Tibial nerve (tissue), 4 donors: ENCODE data around the gene ZSWIM6. TPM values are rescaled to one million over a fixed set of nuclear protein-coding genes. Genes with fewer than 3 reads are reported as not detected.

Experiments
- DNase-seq, 2 donors: peaks; one replicate each; pipeline ENCODE4 v3.0.0-alpha.2; 2019; ENCODE audit warnings: low spot score in 2 of 2
- H3K27ac ChIP-seq, 4 donors: fragments of 200-600 bp; sonication (generic) in 3 of 4; one replicate each; pipeline ENCODE4 v1.5.1; 2017 to 2019; ENCODE audit warnings: mild to moderate bottlenecking in 1 of 4
- H3K27me3 ChIP-seq, 2 donors: fragments of 200-600 bp; sonication (generic) in 1 of 2; one replicate each; pipeline versions ENCODE4 v1.5.1 to v1.6.0; 2017 to 2019
- H3K36me3 ChIP-seq, 3 donors: fragments of 200-600 bp; sonication (generic); one replicate each; pipeline ENCODE4 v1.5.1; 2018 to 2019
- H3K4me1 ChIP-seq, 4 donors: fragments of 200-600 bp; sonication (generic) in 3 of 4; one replicate each; pipeline ENCODE4 v1.5.1; 2017 to 2019
- H3K4me3 ChIP-seq, 4 donors: fragments of 200-600 bp; sonication (generic) in 3 of 4; one replicate each; pipeline ENCODE4 v1.5.1; 2017 to 2019; ENCODE audit warnings: mild to moderate bottlenecking in 1 of 4, moderate library complexity in 1 of 4
- H3K9me3 ChIP-seq, 4 donors: fragments of 200-600 bp; sonication (generic) in 3 of 4; one replicate each; pipeline ENCODE4 v1.5.1; 2017 to 2019
- EP300 ChIP-seq, 2 donors: sonication (generic); formaldehyde crosslinking; IDR thresholded peaks; one replicate each; pipeline ENCODE4 v1.6.1; 2017; ENCODE audit warnings: antibody characterized with exemption in 2 of 2, mild to moderate bottlenecking in 1 of 2
- POLR2A ChIP-seq, 2 donors: fragments of 450-650 bp; IDR thresholded peaks; one replicate each; pipeline ENCODE4 v1.6.1; 2017; ENCODE audit warnings: antibody characterized with exemption in 2 of 2, mild to moderate bottlenecking in 2 of 2, moderate library complexity in 2 of 2
- WGBS, 2 donors: methylation state at CpG; one replicate each; pipeline ENCODE4 v1.1.5; 2018; 5-methylcytosine and 5-hydroxymethylcytosine counted together
- total RNA-seq, 4 donors: library from RNA; depleted of rRNA; stranded (reverse); fragments of >200 nt; gene quantifications; one replicate each; pipeline ENCODE4 v1.1.0, GENCODE V29; 2016
- TF ChIP-seq, protein P1 (sequence below), 5 experiments: fragments of 200-600 bp in 3 of 5; fragments of 450-650 bp in 2 of 5; sonication (generic) in 3 of 5; IDR thresholded peaks; one replicate each; pipeline ENCODE4 v1.5.1; 2016 to 2019; ENCODE audit warnings: antibody characterized with exemption in 5 of 5, mild to moderate bottlenecking in 3 of 5, moderate library complexity in 2 of 5

ZSWIM6 gene
- total RNA-seq, 4 donors from 2014 or later: 10.6 to 15.5 (median 13.7) TPM

DNA sequence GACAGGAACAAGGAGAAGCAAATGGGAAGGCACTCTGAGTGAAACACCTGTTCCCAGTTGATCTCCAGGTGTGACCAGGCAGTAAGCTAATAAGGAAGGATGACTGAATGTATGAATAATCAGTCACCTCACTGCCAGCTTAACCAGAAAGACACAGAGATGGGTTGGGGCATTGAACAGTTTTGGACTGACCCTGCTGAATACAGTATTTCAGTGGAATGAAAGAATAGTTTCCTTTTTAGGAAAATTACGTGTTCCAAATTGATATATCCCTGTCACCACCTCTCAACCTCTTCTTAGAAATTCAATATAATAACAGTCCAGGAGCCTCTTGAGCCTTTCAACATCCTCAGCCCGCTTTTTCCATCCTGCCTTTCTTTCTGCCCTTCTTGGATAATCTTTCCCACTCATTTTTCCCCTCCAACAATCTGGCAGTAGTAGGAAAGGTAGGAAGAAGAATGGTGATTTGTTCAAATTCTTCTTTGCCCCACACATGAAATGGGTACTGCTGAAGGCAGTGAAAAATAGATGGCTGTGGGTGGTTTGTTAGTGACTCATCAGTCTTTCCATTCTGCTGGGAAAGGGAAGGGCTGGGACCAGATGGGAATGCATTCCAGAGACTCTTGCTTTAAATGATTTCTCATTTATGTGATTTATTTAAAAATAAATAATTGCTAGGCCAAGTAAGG is 117.9 kb downstream of the ZSWIM6 start:
- TF ChIP-seq, protein P1, sequence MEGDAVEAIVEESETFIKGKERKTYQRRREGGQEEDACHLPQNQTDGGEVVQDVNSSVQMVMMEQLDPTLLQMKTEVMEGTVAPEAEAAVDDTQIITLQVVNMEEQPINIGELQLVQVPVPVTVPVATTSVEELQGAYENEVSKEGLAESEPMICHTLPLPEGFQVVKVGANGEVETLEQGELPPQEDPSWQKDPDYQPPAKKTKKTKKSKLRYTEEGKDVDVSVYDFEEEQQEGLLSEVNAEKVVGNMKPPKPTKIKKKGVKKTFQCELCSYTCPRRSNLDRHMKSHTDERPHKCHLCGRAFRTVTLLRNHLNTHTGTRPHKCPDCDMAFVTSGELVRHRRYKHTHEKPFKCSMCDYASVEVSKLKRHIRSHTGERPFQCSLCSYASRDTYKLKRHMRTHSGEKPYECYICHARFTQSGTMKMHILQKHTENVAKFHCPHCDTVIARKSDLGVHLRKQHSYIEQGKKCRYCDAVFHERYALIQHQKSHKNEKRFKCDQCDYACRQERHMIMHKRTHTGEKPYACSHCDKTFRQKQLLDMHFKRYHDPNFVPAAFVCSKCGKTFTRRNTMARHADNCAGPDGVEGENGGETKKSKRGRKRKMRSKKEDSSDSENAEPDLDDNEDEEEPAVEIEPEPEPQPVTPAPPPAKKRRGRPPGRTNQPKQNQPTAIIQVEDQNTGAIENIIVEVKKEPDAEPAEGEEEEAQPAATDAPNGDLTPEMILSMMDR (IDR thresholded peaks at IDR 0.05): no peak
- peak in 1 of 2 donors; percentile 73 for TF ChIP-seq EP300 (IDR thresholded peaks at IDR 0.05)
- peak overlapping the region; percentile 42 to 80 (median 68) for H3K27ac ChIP-seq
- H3K9me3 ChIP-seq: peaks cover 0 to 10% (median 2%) of the 10 kb centered on the region in 4 donors
- WGBS, 2 donors: 47 to 54% methylated on average over 2 of the region's 2 CpGs
- H3K4me1 ChIP-seq: peaks cover 0 to 63% (median 18%) of the 10 kb centered on the region in 4 donors
- H3K36me3 ChIP-seq: no peaks in the 10 kb centered on the region
- H3K4me3 ChIP-seq: no peak overlapping the region
- no peaks in the 10 kb centered on the region for H3K27me3 ChIP-seq
- DNase-seq: peak in 1 of 2 donors; percentile 43

DNA sequence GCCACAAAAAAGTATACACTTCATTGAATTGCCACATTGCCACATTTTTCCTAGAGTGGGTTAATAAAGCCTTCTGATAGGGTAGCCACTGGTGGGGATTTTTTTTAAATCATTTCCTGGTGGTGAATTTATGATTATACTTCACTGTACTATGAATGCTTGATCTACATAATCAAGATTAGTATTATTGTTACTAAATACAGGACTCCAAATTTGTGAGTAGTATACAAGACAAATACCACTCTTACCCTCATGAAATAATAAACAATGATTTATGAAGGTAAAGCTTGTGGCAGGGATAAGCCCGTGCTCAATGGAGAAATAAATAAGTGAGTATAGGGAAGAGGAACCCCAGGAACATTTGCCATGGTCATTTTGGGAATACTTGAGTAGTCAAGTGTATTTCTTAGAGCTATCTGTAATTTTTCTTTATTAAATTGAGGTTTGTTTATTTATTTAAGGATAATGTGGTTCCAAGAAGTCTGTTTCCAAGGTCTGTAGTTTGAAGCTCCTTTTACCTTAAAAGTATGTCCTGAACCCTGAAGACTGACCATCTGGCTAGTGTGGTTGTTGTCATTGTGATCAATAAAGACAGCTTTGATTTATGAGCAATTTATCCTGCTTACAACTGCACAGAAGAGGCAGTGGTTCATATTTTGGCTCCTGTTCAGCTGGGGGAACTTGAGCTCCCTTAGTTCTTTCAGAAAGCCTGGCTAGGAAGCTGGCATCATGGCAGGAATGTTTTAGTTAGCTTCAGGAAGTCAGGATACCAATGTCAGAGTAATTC is 118.6 kb downstream of the ZSWIM6 start:
- no peaks in the 10 kb centered on the region for H3K36me3 ChIP-seq
- TF ChIP-seq EP300 (IDR thresholded peaks at IDR 0.05) (no peak), POLR2A (IDR thresholded peaks at IDR 0.05) (no peak)
- TF ChIP-seq, protein P1 (IDR thresholded peaks at IDR 0.05): no peak
- no peak overlapping the region for H3K4me3 ChIP-seq
- no peak for DNase-seq
- WGBS, 2 donors: 35 to 40% methylated on average over 1 of the region's 1 CpG
- H3K27me3 ChIP-seq: no peaks in the 10 kb centered on the region
- peaks cover 0 to 10% (median 2%) of the 10 kb centered on the region in 4 donors for H3K9me3 ChIP-seq
- peak overlapping the region; percentile 23 to 80 (median 60) for H3K27ac ChIP-seq
- peaks cover 0 to 59% (median 18%) of the 10 kb centered on the region in 4 donors for H3K4me1 ChIP-seq

DNA sequence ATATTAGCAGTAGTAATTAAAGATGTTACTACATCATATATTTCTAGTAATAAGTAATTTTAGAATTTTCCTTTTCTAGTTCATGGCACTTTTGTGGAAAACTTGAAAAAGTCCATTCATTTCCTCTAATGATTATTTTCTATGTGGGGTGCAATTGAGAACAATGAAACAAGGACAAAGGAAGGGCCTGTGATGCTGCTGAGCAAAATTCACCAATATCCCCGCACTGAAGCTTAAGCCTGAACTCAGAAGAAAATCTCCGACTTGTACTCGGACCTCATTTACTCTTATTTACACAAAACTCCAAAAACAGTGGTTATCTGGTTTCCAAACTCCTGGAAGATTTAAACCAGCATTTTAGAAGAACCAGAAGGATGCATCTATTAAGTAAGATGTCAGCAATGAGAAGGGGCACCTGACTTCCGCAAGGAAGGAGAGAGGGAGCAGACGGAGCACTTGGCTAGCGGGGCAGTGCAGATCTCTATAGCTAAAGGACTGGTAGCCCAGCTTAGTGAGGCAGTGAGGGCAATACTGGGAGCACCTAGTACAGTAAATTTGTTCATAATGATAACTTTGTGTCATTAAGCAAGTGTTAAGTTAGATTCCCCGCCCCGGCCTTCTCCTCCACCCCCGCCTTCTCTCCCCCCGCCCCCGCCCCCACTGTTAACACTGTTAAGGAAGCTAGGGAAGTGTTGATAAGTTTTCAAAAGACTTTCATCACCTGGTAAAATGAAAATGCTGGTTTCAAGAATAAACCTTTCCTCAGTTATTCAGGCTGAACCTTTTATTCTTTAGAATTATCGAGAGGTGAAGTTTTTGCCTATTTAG is 123.3 kb downstream of the ZSWIM6 start:
- H3K4me1 ChIP-seq: peaks cover 0 to 42% (median 12%) of the 10 kb centered on the region in 4 donors
- no peaks in the 10 kb centered on the region for H3K9me3 ChIP-seq
- WGBS, 2 donors: 74 to 80% methylated on average over 12 of the region's 12 CpGs
- H3K27ac ChIP-seq: peak overlapping the region in 1 of 4 donors; percentile 22
- DNase-seq: no peak
- H3K4me3 ChIP-seq: no peak overlapping the region
- H3K27me3 ChIP-seq: no peaks in the 10 kb centered on the region
- no peaks in the 10 kb centered on the region for H3K36me3 ChIP-seq
- no peak for TF ChIP-seq POLR2A (IDR thresholded peaks at IDR 0.05)
- TF ChIP-seq, protein P1 (IDR thresholded peaks at IDR 0.05): no peak
- no peak for TF ChIP-seq EP300 (IDR thresholded peaks at IDR 0.05)

DNA sequence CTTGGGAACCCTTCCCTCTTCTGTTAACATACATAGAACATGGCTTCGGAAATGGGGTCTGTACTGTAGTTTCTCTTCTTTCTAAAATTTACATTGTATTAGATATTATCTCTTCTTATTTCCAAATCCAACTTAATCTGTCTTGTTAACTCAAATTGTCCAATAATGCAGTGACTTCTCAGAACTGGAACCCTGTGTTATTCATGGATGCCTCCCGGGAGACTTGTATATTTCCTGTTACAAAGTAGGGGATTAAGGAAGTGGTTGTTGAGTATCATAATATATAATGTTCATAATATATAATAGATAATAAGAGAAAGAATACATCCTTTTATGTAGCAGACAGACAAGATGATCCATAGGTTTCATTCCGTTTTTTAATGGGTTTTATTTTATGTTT is 128.4 kb downstream of the ZSWIM6 start:
- no peaks in the 10 kb centered on the region for H3K36me3 ChIP-seq
- no peak overlapping the region for H3K27ac ChIP-seq
- H3K4me3 ChIP-seq: no peak overlapping the region
- DNase-seq: no peak
- 78 to 82% methylated on average over 3 of the region's 3 CpGs for WGBS, 2 donors
- TF ChIP-seq POLR2A (IDR thresholded peaks at IDR 0.05) (no peak), EP300 (IDR thresholded peaks at IDR 0.05) (no peak)
- TF ChIP-seq, protein P1 (IDR thresholded peaks at IDR 0.05): no peak
- H3K9me3 ChIP-seq: no peaks in the 10 kb centered on the region
- no peaks in the 10 kb centered on the region for H3K27me3 ChIP-seq
- peaks cover 0 to 54% (median 17%) of the 10 kb centered on the region in 4 donors for H3K4me1 ChIP-seq
